Stimulated activated effector memory CD8-positive, alpha-beta T cell treated with anti-CD3 and anti-CD28 coated beads, Interleukin-12 subunit alpha, Interleukin-12 subunit beta, amount 100 ng/mL, for 72 hours (primary cell): ENCODE measurements around the gene GRIK3.

Experiments used
- ATAC-seq: fragments of 150-1000 bp; cut with Tn5 transposase; 2 replicates; pipeline ENCODE4 v1.10.0; 2021
- DNase-seq, 2 donors: peaks; one replicate each; pipeline ENCODE4 v3.0.0; 2021 to 2022; ENCODE audit warnings: low spot score in 2 of 2
- H3K27ac Mint-ChIP-seq: one replicate; pipeline ENCODE4 v1.8.0; 2022; ENCODE audit warnings: mild to moderate bottlenecking, mixed read lengths
- H3K36me3 Mint-ChIP-seq: one replicate; pipeline ENCODE4 v1.8.0; 2022; ENCODE audit warnings: mild to moderate bottlenecking, mixed read lengths
- H3K4me1 Mint-ChIP-seq: one replicate; pipeline ENCODE4 v1.8.0; 2022; ENCODE audit warnings: mixed read lengths
- H3K4me3 Mint-ChIP-seq: one replicate; pipeline ENCODE4 v1.8.0; 2022; ENCODE audit warnings: mild to moderate bottlenecking, mixed read lengths
- H3K9me3 Mint-ChIP-seq: one replicate; pipeline ENCODE4 v1.8.0; 2022; ENCODE audit warnings: mixed read lengths

GRIK3 gene

GRCh38 chr1:37058424-37058988 is 24.2 kb upstream of the GRIK3 start:
- H3K9me3 Mint-ChIP-seq = no peaks in the 10 kb centered on the region
- H3K27ac Mint-ChIP-seq = no peak overlapping the region
- H3K4me1 Mint-ChIP-seq = no peaks in the 10 kb centered on the region
- H3K4me3 Mint-ChIP-seq = no peak overlapping the region
- ATAC-seq (no peak), DNase-seq (no peak)
- H3K36me3 Mint-ChIP-seq = no peaks in the 10 kb centered on the region

- ATAC-seq (no peak), DNase-seq (no peak)
- no peaks in the 10 kb centered on the region for H3K9me3 Mint-ChIP-seq
- no peaks in the 10 kb centered on the region for H3K36me3 Mint-ChIP-seq
- H3K4me1 Mint-ChIP-seq = no peaks in the 10 kb centered on the region
- no peak overlapping the region for H3K4me3 Mint-ChIP-seq
- no peak overlapping the region for H3K27ac Mint-ChIP-seq
Observed at GRCh38 chr1:37056325-37056724, 22.0 kb upstream of the GRIK3 start.

DNA sequence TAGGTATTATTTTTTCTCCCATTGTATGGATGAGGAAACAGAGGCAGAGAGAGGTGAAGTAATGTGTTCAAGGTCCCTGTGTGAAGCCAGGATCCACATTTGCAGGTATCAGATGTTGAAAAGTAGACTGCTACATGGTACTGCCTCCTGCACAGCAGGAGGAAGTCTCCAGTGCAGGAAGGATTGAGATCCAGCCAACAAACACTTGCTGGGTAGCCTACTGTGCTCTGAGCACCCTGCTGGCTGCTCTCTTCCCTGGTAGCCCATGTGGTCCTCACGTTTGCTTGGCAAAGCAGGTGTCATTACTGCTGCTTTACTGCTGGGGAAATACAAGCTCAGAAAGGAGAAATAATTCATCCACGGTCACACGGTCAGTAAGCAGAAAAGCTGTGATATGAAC is 21.3 kb upstream of the GRIK3 start:
- H3K4me1 Mint-ChIP-seq = no peaks in the 10 kb centered on the region
- DNase-seq (no peak), ATAC-seq (no peak)
- no peak overlapping the region for H3K4me3 Mint-ChIP-seq
- H3K27ac Mint-ChIP-seq = no peak overlapping the region
- no peaks in the 10 kb centered on the region for H3K9me3 Mint-ChIP-seq
- H3K36me3 Mint-ChIP-seq = no peaks in the 10 kb centered on the region

DNA sequence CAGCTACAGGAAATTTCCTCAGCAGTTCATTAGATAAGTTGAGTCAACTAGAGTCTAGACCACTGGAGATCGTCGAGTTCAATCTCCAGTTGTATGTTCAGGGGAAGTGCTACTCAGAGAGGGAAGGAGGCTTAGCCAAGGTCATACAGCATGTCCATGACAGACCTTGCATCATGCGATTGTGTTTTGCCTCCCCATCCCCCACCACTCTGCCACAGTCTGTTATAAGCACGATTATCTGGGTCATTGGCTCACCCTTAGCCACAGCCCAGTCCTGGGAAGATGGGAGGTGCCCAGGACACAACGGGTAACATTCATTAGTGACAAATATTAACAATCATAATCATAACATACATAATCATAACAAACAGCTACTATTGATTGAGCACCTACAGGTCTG is 18.9 kb upstream of the GRIK3 start:
- H3K4me1 Mint-ChIP-seq = no peaks in the 10 kb centered on the region
- no peaks in the 10 kb centered on the region for H3K9me3 Mint-ChIP-seq

GRCh38 chr1:37052120-37052519 is 17.8 kb upstream of the GRIK3 start:
- Mint-ChIP-seq H3K9me3 (no peaks in the 10 kb centered on the region), H3K4me1 (no peaks in the 10 kb centered on the region), H3K36me3 (no peaks in the 10 kb centered on the region), H3K4me3 (no peak overlapping the region), H3K27ac (no peak overlapping the region)
- ATAC-seq (no peak), DNase-seq (no peak)

More for the DNA sequence above, 18.9 kb upstream of the GRIK3 start:
- Mint-ChIP-seq H3K4me3 (no peak overlapping the region), H3K36me3 (no peaks in the 10 kb centered on the region), H3K27ac (no peak overlapping the region)
- no peak for ATAC-seq
- no peak for DNase-seq

- H3K4me1 Mint-ChIP-seq = no peaks in the 10 kb centered on the region
- no peak overlapping the region for H3K4me3 Mint-ChIP-seq
- no peak for DNase-seq
- H3K9me3 Mint-ChIP-seq = no peaks in the 10 kb centered on the region
- no peaks in the 10 kb centered on the region for H3K36me3 Mint-ChIP-seq
- no peak overlapping the region for H3K27ac Mint-ChIP-seq
- no peak for ATAC-seq
Observed at GRCh38 chr1:37051346-37051745, 17.0 kb upstream of the GRIK3 start.

DNA sequence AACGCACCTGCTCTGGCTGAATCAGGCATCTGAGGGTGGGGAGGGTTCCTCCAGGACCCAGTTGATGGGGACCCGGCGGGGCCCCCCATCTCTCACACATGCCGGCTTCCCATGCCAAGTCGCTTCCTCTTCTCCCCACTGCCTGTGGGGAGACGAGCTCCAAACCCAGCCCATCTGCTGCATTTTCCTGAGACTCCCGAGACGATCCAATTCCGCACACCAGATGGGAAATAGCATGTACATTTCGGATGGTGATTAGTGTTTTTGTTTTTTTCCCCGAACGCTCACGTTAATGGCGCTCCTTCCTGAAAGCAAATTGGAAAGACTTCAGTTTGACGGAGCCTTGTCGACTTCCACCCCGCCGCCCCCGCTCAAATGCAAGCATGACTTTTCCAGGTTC is 13.2 kb upstream of the GRIK3 start:
- ATAC-seq (no peak), DNase-seq (no peak)
- H3K9me3 Mint-ChIP-seq = no peaks in the 10 kb centered on the region
- no peaks in the 10 kb centered on the region for H3K4me1 Mint-ChIP-seq
- H3K4me3 Mint-ChIP-seq = no peak overlapping the region
- no peak overlapping the region for H3K27ac Mint-ChIP-seq
- no peaks in the 10 kb centered on the region for H3K36me3 Mint-ChIP-seq

- DNase-seq = no peak
- H3K4me3 Mint-ChIP-seq = no peak overlapping the region
- no peaks in the 10 kb centered on the region for H3K9me3 Mint-ChIP-seq
- no peak for ATAC-seq
- no peaks in the 10 kb centered on the region for H3K36me3 Mint-ChIP-seq
- no peak overlapping the region for H3K27ac Mint-ChIP-seq
- no peaks in the 10 kb centered on the region for H3K4me1 Mint-ChIP-seq
Observed at GRCh38 chr1:37043101-37043500, 8.8 kb upstream of the GRIK3 start.

DNA sequence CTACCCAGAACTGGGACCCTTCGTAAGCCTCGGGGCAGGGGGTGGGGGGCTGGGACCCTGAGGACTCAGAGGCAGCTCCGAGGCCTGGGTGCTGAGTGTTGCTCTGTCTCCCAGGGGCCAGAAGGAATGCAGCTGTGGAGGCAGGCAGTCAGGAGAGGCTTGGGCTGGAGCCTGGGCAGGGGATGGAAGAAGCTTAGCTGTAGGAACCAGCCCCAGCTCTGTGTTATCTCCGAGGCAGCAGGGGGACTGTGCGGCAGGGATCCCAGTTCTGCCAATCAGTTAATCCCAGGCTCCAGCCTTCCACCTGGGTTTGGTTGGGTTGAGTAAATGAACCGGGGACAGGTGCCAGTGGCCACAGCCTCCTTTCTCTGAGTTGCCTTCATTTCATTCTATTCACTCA is 8.2 kb upstream of the GRIK3 start:
- Mint-ChIP-seq H3K36me3 (no peaks in the 10 kb centered on the region), H3K4me3 (no peak overlapping the region), H3K9me3 (no peaks in the 10 kb centered on the region), H3K27ac (no peak overlapping the region), H3K4me1 (no peaks in the 10 kb centered on the region)
- no peak for DNase-seq
- ATAC-seq = no peak

DNA sequence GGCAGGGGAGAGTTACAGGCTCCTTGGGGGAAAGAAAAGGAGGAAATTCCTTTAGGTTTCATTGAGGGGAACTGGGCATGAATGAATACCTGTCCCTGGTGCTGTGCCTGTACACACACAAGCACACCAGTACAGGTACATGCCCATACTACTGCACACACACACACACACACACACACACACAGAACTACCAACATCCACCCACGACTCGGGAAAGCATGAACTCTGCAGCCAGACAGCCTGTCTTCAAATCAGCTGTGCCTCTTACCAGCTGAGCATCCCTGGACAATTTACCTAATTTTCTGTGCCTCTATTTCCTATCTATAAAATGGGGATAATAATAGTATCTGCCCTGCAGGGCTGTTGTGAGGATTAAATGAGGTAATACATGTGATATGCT is 7.2 kb upstream of the GRIK3 start:
- Mint-ChIP-seq H3K27ac (no peak overlapping the region), H3K4me1 (peaks cover under 1% of the 10 kb centered on the region), H3K36me3 (no peaks in the 10 kb centered on the region), H3K9me3 (no peaks in the 10 kb centered on the region), H3K4me3 (no peak overlapping the region)
- DNase-seq (no peak), ATAC-seq (no peak)

- Mint-ChIP-seq H3K9me3 (no peaks in the 10 kb centered on the region), H3K4me1 (peaks cover 7% of the 10 kb centered on the region), H3K36me3 (no peaks in the 10 kb centered on the region), H3K4me3 (no peak overlapping the region), H3K27ac (no peak overlapping the region)
- no peak for ATAC-seq
- no peak for DNase-seq
Observed at GRCh38 chr1:37040773-37041172, 6.5 kb upstream of the GRIK3 start.

GRCh38 chr1:37040261-37040660 is 5.9 kb upstream of the GRIK3 start:
- Mint-ChIP-seq H3K4me3 (no peak overlapping the region), H3K36me3 (no peaks in the 10 kb centered on the region), H3K4me1 (peaks cover 12% of the 10 kb centered on the region), H3K9me3 (no peaks in the 10 kb centered on the region), H3K27ac (no peak overlapping the region)
- ATAC-seq = no peak
- no peak for DNase-seq

DNA sequence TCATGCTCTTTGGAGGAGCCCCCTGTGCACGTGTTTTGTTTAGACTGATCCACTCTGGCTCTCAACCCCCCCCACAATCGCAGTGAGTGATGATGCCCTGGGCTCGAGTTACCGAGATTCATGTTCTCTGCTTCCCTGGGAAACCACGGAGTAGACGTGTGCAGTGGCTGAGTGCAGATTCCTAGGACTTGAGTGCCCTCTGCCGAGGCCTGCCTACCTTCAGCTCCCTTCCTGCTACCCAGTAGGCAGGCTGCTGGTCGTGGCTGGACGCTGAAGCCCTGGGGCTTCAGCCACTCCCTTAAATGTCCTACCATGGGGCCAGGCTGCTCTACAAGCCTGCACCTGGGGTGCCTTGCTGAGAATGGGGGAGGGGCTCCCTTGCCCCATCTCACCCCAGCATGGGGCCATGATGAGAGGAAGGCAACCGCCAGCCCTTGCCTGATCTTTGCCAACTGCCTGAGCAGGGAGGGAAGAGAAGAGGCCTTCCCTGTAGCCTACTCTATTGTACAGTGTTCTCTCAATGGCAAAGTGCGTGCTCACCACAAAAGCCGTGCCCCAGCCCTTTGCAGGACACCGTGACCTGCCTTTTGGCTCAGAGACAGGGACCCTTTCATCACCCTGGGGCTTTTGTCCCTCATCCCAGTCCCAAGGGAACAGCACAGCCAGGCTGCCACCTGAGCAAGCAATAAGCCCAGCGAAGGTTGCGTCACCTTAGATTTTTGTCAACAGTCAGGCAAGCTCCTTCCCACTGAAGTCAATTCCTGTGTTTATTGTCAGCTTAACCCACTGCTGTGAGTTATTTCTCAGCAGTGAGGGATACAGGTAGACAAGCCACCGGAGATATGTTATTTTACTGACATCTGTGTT is 4.1 kb upstream of the GRIK3 start:
- H3K4me1 Mint-ChIP-seq = peaks cover 15% of the 10 kb centered on the region
- DNase-seq = no peak
- H3K4me3 Mint-ChIP-seq = no peak overlapping the region
- H3K36me3 Mint-ChIP-seq = no peaks in the 10 kb centered on the region
- no peak for ATAC-seq
- H3K27ac Mint-ChIP-seq = no peak overlapping the region
- no peaks in the 10 kb centered on the region for H3K9me3 Mint-ChIP-seq

DNA sequence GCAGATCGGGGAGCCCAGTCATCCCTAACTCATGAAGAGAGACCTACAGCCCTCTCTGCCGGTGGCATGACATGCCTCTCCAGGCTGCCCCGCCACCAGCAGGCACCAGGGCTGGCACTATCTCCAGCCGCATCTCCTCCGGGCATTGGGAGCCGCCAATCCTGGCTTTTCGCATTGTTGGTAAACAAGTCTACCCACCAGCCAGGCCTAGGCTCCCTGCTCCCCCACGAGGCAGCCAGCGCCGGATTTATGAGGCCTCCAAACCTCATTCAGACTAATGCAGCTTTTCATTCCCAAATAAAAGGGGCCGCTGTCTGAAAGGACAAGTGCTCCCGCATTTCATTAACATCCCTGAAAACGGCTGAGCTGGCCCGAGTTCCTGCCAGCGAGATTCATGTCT is 3.4 kb upstream of the GRIK3 start:
- H3K4me3 Mint-ChIP-seq = no peak overlapping the region
- DNase-seq (no peak), ATAC-seq (no peak)
- H3K9me3 Mint-ChIP-seq = no peaks in the 10 kb centered on the region
- no peaks in the 10 kb centered on the region for H3K36me3 Mint-ChIP-seq
- H3K4me1 Mint-ChIP-seq = peaks cover 15% of the 10 kb centered on the region
- no peak overlapping the region for H3K27ac Mint-ChIP-seq

- Mint-ChIP-seq H3K4me1 (peaks cover 15% of the 10 kb centered on the region), H3K4me3 (no peak overlapping the region), H3K36me3 (no peaks in the 10 kb centered on the region), H3K27ac (no peak overlapping the region), H3K9me3 (no peaks in the 10 kb centered on the region)
- ATAC-seq (no peak), DNase-seq (no peak)
Observed at GRCh38 chr1:37036667-37037053, 2.3 kb upstream of the GRIK3 start.

DNA sequence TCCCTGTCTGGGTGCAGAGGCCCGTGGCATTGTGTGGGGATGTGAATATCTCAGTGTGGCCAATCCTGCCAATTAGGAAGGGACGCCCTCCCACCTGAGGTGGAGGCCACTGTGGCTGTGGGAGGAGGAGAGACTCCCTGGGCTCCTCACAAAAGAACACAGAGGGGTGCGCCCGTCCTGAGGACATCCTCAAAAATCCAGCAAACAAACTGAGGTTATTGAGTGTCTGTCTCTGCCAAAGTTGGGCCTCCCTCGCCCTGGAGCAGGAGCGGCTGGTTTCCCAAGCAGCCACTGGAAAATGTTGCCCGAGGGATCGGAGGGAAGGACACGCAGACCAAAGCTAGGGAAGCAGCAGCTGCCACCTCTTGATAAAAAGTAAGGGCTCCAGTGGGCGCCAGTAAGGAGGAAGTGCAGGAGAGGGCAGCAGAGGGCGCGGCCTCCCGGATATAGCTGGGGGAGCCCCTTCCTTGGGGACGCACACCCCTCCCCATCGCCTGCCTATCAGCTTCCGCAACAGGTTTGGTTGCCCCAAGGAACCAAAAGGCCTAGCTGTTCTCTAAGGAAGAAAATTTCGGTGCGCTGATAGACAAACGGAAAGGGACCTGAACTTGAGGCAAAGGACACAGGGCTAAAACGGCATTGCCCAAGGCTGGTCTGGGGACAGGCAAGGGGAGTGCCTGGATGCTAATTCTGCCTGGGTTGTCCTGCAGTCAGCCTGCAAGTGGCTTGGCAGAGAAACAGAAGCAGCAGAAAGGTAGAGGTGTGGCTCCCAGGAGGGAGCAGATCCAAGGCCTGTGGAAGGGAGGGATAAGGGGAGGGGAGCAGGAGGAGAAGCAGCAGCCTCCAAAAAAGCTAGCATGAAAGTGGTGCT is 1.7 kb upstream of the GRIK3 start:
- DNase-seq = no peak
- no peaks in the 10 kb centered on the region for H3K36me3 Mint-ChIP-seq
- H3K4me3 Mint-ChIP-seq = no peak overlapping the region
- no peaks in the 10 kb centered on the region for H3K9me3 Mint-ChIP-seq
- peaks cover 15% of the 10 kb centered on the region for H3K4me1 Mint-ChIP-seq
- ATAC-seq = peak; percentile 15
- H3K27ac Mint-ChIP-seq = no peak overlapping the region
